Right hindlimb (tissue), 1 donor: ENCODE data around the gene ATP8A2.
"Not testable (repeated sequence)": the region's sequence is repeated elsewhere in the genome, so short reads cannot be mapped to it uniquely, and the experiment has no call there.

Experiments
- DNase-seq: peaks from one replicate; pipeline ENCODE4 v3.0.0-alpha.2; 2018

Gene ATP8A2

DNA sequence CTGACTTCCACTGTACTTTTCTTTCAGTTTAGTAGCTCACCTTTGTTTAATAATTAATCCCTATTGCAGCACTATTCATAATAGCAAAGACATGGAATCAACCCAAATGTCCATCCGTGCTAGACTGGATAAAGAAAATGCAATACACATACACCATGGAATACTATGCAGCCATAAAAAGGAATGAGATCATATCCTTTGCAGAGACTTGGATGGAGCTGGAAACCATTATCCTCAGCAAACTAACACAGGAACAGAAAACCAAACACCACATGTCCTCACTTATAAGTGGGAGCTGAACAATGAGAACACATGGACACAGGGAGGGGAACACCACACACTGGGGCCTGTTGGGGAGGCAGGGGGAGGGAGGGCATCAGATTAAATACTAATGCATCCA is 402.3 kb downstream of the ATP8A2 start:
- DNase-seq: not testable (repeated sequence)

DNA sequence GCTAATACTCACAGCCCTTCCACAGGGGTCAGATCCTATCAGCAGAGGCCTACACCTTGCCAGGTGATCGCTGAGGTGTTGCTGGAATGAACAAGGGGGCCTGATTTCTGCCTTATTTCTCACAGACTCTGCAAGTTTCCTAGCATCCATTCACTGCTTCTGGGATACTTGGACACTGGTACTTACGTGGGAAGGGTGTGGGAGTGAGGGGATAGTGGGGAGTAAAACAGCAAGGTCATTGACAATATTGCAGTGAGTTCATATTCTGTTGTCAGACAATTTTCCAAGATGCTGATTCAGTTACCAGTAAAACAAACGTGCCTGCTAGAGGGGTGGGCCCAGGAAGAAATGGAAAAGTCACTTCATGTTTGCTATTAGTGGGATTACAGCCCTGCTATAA is 403.5 kb downstream of the ATP8A2 start:
- no peak for DNase-seq

DNA sequence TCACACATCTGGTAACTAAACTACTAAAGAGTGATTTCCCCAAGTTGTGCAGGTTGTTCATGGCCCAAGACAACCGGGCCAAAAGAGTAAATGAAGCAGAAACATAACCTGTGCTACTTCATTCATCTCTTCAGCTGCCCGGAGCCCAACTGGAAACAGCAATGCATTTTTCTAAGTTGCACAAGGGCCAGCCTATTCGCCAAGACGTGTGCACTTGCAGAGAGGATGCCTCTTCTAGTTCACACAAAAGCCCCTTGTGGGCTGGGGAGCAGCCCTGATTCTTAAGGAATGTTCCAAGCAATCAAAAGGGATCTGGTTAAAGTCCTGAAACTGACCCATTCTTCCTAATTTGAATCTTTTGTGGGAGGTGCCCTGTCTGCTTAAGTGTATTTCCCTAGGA is 404.2 kb downstream of the ATP8A2 start:
- DNase-seq: no peak

DNA sequence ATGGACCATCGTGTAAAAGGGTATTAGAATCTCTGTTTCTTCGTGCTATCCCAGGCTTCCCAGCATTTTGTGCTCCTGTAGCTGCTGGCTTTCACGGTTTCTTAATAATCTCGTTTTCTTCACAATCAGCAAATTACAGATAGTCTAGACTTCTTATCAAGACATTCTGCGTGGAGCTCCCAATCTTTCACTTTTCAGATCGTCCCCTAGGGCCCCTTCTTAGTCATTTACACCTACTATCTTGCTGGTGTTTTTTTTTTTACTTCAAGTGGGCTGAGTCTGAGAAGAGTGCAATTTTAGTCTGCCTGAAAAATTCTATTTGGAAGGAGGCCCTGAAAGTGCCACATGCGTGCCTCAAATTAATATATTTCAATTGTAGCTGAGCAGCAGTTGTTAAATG is 404.9 kb downstream of the ATP8A2 start:
- DNase-seq: no peak

DNA sequence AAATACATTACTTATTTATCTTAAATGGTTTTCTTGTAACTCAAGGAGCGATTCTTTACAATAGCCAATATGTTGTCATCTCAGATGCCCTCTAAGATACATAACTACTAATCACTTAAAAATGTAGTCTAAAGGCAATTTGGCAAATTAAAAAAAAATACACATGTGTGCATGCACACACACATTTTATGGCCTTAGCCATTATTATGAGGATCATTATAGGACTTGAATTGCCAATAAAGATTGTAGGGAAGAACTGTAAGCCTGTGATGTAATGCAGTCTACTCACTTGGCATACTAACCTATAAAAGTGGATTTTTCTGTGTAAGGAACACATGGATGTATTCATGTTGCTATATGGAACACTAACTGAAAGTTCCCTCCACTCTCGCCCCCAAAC is 405.7 kb downstream of the ATP8A2 start:
- DNase-seq: no peak

DNA sequence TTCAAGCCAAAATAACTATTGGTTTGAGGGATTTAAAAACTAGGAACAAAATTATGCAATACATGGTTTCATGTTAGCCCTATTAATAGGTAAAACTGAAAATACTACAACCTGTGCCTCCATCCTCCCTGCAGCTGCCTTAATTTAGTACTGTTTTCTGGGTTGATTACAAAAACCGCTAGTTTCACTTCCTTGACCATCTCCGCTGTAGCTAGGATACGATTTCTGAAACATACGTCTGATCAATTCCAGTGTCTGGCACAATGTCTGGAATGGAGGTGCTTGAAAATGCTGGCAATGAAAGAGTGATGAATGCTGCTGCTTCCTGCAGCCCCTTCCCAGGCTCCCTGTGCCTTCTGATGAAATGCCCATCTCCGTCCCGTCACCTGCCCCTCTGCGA is 406.6 kb downstream of the ATP8A2 start:
- DNase-seq: no peak

DNA sequence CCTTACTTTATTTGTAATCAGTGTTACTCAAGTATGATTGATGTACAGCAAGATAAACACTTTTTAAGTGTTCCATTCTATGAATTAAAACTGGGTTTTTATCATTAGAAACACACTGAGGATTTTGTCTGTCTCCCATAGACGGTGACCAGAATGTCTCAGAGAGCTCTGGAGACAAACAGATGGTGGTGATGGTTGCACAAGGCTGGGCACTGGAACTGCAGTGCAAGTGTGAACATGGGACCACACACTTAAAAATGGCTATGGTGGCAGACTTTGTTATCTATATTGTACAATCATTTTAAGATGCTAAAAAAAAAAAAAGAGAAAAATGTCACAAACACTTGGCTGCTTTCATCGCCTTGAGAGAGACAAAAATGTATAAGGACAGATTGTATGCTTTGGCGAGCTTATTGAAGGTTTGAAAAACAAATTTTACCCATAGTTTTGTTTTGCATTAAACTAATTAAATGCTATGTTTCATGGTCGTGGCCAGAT is 407.1 kb downstream of the ATP8A2 start:
- DNase-seq: no peak

DNA sequence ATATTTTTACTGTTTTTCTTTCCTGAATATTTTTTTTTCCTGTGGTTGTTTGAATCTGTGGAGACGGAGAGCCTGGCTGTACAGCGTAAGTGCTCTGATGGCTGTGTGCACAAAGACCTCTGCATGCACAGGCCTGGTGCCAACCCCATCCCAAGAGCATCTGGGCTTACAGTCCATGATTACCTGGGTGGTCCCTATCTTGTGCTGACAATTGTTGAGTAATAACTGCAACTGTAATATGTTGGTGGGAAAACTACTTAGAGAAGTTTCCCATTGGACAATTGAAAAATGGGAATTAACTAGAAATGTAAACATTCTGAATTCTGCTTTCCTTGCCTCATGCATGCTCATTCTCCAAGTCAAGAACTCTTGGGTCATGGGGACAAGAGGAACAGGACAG is 411.3 kb downstream of the ATP8A2 start:
- peak; percentile 56 for DNase-seq

DNA sequence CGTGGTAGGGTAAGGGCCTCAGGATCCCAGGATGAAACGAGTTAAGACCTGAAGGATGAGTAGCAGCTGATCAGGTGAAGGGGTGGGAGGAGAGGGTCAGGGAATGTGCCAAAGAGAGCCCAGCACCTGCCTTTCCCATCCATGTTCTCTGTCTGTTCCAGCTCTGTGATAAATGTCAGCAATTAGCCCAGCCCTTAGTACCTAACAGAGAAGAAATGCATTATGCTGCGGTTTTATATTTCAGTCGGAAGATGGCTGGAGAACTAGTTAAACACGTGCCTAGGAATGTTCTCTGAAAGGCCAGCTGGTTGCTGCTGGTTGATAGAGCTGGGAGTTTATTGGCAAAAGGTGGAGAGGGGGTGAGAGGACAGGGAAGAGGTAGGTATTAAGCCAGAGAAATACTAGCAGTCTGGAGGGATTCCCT is 411.8 kb downstream of the ATP8A2 start:
- peak; percentile 28 for DNase-seq

DNA sequence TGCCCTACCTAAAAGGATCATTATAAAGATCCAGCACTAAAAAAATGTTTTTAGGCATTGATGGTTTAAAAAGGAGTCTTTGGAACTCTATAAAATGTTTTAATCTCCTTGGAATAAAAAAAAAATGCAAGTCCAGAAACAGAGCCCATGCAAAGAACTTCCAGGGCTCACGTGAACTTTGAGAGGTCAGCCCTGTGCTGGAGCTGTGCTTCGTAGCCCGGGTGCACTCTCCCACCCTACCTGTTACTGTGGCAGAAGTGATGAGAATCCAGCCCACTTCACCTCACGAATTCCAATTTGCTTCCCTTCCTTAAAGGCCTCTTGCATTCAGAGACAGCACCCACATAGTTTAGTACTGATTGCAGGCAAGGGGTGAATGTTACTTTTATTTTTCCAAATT is 412.3 kb downstream of the ATP8A2 start:
- no peak for DNase-seq

DNA sequence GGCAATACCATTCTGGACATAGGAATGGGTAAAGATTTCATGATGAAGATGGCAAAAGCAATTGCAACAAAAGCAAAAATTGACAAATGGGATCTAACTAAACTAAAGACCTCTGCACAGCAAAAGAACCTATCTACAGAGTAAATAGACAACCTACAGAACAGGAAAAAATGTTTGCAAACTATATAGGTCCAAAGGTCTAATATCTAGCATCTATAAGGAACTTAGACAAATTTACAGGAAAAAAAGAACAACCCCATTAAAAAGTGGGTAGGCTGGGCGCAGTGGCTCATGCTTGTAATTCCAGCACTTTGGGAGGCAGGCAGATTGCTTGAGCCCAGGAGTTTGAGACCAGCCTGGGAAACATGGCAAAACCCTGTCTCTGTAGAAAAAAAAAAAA is 418.4 kb downstream of the ATP8A2 start:
- DNase-seq: not testable (repeated sequence)

DNA sequence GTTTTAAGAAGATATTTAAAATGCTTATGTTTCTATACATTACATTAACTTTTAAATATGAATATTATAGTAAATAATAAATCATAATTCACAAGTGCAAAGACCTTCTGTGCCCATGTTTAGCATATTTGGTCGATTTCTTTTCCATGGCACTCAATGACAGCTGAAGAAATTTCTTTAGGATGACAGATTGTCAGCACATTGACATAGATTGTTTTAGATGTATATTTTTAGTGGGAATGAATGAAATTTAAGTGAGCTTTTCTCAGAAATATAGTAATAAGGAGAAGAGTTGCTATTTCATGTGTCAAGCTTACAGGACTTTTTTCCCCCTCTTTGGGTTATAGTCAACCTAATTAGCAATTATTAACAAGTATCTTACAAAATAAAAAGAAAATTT is 423.5 kb downstream of the ATP8A2 start:
- DNase-seq: no peak

DNA sequence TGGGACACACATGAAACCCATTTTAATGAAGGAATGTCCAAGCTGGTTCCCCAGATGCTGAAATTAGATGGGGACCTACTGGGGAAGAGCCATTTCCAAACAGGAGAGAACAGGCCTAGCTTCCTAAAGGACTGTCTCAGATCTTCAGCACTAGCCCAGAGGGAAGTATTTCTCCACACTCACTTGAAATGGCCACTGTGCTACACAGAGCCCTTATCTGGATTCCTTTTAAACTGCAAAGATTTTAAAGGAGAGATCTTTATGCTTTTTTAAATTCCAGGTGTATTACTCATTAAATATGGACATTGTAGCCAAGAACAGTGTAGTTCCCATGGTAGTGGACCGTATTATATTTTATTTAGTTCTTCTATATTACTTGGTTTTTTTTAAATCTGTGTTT is 424.7 kb downstream of the ATP8A2 start:
- DNase-seq: no peak

DNA sequence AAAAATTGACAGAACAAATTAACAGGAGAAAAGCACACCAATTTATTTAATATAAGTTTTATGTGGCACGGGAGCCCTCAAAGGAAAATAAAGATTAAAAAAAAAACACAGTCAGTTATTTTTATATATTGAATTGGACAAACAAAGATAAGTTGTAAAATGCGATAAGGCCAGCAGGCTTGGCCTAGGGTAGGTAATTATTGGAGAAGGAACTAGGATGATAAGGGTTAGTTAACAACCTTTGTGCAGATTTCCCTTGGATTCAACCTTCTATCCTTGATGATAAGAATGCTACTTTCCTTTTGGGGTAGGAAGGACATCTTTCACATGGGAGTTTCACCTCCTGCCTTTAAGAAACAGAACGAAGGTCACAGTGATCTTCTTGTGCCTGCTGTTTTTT is 427.2 kb downstream of the ATP8A2 start:
- DNase-seq: no peak

DNA sequence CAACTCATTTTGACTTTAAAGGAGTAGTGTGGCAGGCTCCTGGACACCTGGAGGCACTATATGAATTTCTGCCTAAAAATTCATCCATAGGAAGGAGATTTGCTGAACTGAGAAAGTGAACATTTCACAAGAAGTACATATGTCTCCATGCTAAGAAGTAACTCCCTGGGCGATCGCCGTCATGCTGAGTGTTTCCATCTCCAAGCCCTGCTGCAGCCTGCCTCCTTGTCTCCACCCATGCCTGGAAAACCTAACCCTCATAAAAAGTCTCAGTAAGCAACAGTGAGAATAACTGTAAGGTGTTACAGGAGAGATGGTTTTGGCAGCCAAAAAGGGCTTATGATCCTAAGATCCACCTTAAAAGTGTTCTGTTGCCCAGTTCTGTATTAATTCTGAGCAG is 428.7 kb downstream of the ATP8A2 start:
- peak; percentile 59 for DNase-seq

DNA sequence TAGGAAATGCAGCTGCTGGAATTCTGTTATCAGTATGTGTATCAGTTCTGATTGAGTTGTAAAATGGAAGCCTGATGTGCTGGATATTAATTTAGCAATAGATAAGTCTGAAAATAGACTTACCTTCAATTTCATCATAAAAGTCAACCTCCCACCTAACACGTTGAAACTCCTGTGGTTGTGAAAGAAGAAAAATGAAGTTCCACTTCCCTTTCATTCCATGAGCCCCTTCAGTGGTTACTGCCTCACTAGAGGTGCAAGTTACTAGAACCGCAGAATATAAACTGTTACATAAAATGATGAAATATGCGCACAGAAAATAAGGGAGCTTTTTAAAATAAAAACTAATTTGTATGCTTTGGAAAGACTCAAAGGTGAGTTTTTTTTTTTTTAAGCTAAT is 430.8 kb downstream of the ATP8A2 start:
- no peak for DNase-seq

DNA sequence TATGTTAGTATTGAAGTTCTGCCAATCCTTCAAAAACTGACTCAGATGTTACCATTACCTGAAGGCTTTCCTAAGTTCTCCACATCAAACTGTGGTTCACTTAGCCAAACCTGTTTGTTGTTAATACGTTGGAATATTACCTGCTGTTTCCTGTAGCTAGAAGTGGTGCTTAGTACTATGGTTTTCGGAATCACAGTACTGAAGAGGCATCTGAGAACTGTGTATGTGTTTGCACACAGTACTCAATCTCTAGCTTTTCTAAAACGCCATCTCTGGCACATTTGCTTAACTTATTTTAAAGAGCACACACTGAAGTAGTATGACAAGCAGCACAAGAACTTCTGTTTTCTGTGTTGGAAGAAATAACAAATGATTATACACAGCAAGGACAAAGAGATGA is 431.9 kb downstream of the ATP8A2 start:
- DNase-seq: no peak

DNA sequence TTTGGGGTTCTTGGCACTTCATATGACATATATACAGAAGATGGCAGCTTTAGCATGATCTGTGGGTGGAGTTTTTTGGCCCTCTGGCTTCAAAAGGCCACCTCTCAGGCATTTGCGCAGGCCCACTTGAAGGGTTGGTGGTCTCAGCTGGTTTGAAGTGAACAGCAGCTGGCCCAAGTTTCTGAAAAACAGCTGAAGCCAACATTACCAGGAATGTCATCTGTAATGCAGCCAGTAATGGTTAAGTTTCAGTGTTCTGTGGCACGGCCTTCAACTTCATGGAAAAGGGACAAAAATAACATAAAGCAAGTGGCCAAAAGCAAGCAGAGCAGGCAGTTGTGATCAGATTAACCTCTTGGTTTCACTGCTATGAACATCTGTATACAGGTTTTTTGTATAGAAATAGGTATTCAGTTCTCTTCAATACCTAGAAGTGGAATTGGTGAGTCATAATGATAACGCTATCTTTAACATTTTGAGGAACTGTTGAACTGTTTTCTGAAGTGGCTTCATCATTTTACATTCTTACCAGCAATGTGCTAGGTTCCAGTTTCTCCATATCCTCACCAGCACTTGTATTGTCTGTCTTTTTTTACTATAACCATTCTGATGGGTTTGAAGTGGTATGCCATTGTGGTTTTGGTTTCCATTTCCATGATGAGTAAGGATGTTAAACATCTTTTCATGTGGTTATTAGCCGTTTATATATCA is 434.6 kb downstream of the ATP8A2 start:
- DNase-seq: peak; percentile 65

DNA sequence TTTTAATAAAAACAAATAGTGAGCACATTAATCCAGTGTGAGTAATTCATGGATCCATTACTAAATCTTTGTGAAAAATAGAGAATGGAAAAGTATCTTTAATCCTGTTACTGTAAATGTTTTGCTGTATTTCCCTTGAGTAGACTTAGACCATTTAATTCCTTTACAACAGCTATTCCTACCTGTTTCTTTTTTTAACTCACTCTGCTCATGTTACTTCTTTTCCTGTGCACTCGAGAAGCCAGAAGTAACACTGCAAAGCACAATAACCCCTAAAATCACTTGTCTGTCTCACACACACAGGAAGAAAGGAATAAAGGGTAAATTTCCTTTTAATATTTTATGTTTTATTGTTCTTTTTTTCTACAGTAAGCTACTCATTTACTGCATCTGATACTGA is 435.8 kb downstream of the ATP8A2 start:
- DNase-seq: no peak

DNA sequence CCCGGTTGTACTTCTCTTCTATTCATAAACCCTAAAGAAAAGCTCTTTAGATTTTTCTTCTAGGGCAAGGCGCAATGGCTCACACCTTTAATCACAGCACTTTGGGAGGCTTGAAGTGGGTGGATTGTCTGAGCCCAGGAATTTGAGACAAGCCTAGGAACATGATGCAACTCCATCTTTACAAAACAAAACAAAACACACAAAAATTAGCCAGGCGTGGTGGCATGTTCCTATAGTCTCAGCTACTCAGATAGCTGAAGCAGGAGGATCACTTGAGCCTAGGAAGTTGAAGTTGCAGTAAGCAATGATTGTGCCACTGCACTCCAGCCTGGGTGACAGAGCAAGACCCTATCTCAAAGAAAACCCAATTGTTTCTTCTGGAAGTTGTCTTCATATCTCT is 439.7 kb downstream of the ATP8A2 start:
- no peak for DNase-seq

DNA sequence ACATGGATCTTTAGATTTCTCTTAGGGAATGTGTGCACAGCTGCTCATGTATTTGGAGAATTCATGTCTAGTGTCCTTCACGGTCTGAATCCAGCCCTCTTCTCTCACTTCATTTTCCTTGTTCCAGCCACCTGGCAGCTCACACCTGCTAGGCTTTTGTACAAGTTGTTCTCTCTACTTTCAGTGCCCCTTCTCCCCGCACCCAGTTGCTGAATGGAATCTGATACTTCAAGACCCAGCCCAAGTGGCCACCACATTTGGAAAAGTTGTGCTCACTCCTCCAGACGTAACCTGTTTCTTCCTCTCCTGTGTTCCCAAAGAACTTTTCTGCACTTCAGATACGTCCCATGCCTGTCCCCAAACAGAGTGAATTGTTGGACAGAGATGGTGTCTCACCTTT is 444.5 kb downstream of the ATP8A2 start:
- no peak for DNase-seq

DNA sequence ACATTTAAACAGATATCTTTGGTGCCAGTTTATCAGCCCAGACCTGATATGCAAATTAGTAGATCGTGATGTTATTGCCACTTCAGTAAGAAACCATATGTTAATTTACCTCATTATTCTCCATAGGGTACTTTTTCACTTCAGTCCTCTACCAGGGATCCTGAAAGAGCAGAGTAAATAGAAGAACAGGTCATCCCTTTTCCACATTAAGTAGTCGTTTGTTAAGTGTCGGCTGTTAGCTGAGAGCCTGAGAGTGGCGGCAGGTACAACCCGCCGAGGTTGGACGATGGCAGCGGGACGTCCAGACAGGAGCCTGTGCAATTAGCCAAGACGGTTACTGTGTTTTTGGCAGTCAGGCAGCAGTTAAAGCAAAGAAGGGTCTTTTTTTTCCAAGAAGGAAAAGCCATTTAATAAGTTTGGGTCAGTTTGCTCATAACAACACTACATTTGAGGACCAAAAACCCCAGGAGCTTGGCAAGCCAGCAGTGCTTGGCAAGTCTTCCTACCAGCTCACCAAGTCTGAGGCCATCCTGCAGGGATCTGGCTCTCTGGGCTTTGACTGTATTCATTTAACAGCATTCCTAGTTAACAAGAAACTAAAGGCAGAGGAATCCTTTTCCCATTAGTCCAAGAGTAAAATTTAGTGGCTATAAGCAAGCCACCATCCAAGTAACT is 448.2 kb downstream of the ATP8A2 start:
- DNase-seq: peak; percentile 72

DNA sequence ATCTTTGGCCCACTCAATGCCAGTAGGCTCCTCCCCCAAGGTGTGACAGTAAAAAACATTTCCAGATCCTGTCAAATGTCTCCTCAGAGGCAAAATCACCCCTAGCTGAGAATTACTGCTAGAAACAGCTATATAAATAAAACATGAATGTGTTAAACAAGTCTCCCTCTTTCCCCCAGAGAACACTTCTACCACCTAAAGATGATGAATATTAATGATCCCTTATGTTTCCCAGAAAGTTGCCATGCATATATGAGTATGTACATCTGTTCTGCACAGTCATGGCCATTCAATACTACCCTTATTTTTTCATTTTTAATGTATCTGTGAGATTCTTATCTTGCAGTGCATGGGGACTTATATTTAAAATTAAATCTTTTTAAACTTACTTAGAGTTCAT is 450.0 kb downstream of the ATP8A2 start:
- no peak for DNase-seq

DNA sequence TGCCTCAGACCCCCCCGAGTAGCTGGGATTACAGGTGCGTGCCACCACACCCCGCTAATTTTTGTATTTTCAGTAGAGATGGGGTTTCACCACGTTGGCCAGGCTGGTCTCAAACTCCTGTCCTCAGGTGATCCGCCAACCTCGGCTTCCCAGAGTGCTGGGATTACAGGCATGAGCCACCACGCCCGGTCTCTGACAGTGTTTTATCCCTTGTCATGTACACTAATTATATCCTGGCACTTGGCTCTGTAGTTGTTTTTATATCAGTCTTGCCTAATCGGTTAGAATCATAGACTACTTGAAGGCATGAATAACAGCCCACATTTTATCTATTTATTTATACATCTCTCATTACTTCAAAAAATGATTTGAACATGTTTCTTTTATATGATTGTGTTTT is 455.4 kb downstream of the ATP8A2 start:
- not testable (repeated sequence) for DNase-seq
